GM19025 (cell line): ENCODE measurements around the gene OCIAD1.
"Not testable (repeated sequence)": the region's sequence is repeated elsewhere in the genome, so short reads cannot be mapped to it uniquely, and the experiment has no call there.

Experiments
- ATAC-seq: cut with Tn5 transposase; IDR thresholded peaks from one replicate; pipeline ENCODE4 v1.9.1; 2021; ENCODE audit warnings: mild to moderate bottlenecking, low read depth, moderate library complexity; ENCODE audit not compliant: unreplicated experiment

The OCIAD1 gene

DNA sequence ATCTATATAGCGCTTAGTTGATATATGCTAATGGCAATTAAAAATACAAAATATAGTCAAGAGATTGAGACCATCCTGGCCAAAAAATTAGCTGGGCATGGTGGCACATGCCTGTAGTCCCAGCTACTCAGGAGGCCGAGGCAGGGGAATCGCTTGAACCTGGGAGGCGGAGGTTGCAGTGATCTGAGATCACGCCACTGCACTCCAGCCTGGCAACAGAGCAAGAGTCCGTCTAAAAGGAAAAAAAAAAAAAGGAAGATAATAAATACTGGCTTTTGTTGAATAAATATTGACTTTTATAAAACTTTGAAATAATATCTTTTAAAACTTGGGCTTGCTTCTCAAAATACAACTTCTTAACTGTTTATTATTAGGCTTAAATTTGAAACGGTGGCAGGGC is 14.6 kb upstream of the OCIAD1 start:
- ATAC-seq = not testable (repeated sequence)

DNA sequence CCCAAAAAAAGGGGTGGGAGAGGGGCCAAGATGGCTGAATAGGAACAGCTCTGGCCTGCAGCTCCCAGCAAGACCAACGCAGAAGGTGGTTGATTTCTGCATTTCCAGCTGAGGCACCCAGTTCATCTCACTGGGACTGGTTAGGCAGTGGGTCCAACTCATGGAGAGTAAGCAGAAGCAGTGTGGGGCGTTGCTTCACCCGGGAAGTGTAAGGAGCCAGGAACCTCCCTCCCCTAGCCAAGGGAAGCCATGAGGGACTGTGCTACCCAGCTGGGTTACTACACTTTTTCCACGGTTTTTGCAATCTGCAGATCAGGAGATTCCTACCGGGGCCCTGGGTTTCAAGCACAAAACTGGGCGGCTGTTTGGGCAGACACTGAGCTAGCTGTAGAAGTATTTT is 13.9 kb upstream of the OCIAD1 start:
- no peak for ATAC-seq

DNA sequence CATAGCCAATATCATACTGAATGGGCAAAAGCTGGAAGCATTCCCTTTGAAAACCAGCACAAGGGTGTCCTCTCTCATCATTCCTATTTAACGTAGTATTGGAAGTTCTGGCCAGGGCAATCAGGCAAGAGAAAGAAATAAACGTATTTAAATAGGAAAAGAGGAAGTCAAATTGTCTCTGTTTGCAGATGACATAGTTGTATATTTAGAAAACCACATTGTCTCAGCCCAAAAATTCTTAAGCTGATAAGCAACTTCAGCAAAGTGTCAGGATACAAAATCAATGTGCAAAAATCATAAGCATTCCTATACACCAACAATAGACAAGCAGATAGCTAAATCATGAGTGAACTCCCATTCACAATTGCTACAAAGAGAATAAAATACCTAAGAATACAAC is 9.5 kb upstream of the OCIAD1 start:
- ATAC-seq = not testable (repeated sequence)

DNA sequence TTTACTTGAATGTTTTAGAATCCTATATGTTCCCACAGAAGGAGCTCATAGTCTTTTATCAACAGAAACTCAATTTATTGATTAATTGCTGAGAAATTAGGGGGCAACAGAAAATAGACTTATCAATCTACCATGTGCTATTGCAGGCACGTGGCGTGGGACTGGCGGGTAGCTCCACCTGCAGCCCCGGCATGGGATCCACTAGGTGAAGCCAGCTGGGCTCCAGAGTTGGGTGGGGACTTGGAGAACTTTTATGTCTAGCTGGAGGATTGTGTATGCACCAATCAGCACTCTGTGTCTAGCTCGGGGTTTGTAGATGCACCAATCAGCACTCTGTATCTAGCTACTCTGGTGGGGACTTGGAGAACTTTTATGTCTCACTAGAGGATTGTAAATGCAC is 3.3 kb upstream of the OCIAD1 start:
- ATAC-seq = no peak

DNA sequence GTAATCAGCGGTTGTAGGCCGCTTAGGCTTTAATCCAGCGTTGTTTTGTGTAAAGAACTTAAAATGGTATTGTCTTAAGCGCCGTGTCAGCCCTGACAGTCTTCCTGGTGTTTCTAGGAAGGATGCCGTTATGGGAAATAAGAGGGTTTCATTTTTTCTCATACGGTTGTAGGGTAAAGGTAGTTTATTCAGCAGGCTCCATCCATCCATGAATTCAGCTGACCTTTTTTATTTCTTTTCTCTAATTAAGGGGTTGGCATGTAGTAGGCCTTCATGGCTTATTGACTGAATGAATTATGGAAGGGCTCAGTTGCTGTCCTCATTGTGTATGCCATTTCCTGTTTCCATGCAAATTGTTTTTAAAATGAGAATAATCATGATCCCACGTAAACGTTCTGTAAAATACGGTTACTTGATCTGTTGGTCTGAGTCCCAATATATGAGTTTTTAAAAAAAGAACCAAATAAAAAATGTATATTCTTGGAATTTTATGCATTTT is 693 bp downstream of the OCIAD1 start:
- no peak for ATAC-seq

DNA sequence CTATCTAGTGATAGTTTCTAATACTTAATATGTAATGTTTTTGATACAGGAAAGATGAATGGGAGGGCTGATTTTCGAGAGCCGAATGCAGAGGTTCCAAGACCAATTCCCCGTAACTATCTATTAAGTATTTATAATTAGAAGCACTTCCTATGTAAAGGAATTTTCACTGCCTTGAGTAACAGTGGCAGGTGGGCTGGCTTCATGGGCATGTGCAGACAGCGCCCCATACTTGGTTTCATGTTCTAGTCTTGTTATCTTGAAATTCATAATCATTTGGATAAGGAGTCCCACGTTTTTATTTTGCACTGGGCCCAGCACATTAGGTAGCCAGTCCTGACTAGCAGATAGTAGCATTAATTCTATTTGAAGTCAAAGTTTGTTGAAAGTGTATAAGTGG is 1.7 kb downstream of the OCIAD1 start:
- no peak for ATAC-seq

DNA sequence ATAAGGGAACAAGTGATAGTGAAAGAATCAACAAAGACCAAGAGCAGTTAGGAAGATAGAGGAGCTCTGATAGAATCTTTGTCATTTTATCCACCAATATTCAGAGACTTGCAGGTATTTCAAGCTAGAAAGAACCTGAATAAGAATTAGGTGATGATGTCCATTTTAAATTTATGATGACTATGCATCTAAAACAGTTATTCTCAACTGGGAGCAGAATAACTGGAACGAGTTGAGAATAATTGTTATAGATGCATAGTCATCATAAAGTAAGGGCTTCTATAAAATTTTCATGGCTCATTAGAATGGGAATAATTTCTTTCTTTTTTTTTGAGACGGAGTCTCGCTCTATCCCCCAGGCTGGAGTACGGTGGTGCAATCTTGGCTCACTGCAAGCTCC is 5.8 kb downstream of the OCIAD1 start:
- no peak for ATAC-seq

DNA sequence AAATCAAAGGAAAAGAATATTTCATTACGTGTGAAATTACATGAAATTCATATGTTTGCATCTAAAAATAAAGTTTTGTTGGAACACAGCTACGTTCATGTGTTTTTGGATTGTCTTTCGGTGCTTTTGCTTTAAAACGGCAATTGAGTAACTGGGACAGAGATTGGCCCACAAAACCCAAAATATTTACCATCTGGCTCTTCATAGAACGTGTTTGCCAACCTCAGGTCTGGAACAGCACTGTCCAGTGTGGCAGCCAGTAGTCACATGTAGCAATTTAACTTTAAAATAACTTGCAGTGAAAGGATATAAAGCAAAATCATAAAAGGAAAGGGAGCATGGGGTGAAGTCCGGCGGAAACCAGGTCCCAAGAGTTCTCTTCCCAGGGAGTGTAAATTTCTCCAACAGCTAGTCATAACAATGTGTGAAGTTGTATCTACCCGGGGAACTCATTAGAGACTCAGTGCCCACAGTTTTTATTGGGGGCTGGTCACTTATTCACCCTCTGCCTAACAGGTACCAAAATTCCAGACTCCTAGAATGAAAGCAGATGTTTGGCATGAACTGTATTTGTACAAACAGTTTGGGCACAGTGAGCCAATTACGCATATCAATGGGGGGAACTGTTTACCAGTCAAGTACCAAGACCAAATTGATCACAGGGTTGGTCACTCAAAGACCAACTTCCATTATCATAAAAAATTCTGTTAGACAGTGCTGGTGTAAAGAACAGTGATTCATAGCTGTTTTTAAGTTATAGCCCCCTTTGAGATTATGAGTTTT is 10.3 kb downstream of the OCIAD1 start:
- ATAC-seq = no peak

DNA sequence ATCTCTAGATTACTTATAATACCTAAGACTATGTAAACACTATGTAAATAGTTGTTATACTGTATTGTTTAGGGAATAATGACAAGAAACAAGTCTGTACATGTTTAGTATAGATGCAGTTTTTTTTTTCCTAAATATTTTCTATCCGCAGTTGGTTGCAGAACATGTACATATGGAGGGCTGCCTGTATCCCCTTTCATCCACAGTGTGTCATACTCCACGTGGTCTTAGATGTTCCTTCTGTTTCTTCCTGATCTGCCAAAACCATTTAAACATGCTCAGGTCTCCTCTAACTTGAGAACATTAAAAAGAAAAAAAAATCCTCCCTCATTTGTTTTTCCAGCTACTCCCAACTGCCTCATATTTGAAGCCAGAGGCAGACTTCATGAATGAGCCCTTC is 14.0 kb downstream of the OCIAD1 start:
- no peak for ATAC-seq

DNA sequence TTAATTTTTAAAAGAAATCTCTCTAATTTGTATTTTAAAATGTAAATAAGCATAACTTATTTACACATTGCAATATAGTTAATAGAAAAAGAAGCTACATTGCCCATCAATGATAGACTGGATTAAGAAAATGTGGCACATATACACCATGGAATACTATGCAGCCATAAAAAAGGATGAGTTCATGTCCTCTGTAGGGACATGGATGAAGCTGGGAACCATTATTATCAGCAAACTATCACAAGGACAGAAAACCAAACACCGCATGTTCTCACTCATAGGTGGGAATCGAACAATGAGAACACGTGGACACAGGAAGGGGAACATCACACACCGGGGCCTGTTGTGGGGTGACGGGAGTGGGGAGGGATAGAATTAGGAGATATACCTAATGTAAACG is 17.9 kb downstream of the OCIAD1 start:
- not testable (repeated sequence) for ATAC-seq

DNA sequence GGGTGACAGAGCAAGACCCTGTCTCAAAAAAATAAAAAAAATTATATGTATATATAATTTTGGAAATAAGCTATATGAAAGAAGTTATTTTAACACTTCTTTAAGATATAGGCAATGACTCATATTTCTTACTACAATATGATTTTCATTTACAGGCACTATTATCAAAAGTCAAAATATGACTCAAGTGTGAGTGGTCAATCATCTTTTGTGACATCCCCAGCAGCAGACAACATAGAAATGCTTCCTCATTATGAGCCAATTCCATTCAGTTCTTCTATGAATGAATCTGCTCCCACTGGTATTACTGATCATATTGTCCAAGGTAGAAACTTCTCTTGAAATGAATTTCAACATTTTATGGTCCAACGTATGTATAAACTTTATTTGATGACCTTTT is 20.8 kb downstream of the OCIAD1 start:
- no peak for ATAC-seq

DNA sequence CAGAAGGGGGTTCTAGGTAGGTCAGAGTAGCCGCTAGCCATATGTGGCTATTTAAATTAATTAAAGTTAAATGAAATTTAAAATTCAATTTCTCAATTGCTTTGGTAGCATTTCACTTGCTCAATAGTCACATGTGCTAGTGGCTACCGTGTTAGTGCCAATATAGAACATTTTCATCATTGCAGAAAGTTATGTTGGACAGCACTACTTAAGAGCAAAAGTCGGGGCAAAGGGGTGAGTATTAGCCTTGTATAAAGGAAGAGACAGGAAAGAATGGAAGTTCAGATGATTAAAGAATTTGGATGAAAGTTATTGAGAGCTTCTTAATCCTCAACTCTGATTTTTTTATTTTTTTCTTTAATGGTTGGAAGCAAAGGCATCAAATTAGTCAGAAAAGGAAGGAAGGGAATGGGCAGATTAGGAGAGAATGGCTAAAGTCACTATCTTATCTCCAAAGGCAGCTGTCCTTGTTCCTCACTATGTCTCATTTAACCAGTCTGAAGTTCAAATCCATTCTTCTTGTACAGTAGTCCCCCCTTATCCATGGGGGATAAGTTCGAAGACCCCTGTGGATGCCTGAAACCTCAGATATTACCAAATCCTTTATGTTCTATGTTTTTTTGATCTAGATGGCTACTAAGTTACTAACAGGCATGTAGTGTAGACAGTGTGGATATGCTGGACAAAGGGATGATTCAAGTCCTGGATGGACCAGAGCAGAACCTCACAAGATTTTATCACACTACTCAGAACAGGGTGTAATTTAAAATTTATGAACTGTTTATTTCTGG is 22.9 kb downstream of the OCIAD1 start:
- no peak for ATAC-seq

DNA sequence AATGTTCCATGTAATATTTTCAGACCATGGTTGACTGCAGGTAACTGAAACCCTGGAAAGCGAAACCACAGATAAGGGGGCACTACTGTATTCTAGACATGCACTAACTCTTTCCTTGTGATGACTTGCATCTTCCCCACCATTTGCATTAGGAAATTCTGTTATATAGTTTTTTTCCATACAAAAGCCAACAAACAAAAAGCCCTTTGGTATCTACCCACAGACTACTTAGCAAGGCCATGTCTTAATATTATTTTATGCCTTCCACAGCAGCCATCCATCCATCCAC is 23.5 kb downstream of the OCIAD1 start:
- no peak for ATAC-seq

DNA sequence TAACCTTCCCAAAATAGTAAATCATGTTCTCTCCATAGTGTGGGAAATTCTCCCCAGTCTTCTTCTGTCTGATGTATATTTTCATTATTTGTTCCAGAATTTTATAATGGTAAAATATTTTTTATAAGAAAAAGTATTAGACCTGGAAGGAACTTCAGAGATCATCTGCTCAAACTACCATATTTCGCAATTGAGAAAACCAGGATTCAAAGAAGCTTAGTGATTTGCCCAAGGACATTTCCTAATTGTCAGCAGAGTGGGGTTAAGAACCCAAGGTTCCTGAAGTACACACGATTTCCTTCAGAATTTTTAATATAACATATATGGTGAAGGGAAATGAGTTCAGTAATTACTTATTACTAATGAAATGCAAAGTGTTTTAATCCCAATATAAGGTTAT is 24.1 kb downstream of the OCIAD1 start:
- ATAC-seq = no peak

DNA sequence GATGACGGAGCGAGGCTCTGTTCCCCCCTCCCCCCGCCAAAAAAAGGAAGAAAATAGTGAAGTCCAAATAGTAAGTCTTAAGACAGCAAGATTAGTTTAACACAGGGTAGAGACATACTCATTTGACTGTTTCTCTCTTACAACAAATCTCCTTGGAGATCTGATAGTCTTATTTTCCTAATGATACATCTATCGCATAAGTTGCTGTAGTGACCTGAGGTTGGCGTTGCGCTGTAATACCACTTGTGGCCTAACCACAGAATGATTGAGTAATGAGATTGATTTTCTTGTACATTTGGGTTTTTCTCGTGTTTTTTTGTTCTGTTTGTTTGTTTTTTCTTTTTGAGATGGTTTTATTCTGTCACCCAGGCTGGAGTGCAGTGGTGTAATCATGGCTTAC is 27.2 kb downstream of the OCIAD1 start:
- ATAC-seq = no peak

DNA sequence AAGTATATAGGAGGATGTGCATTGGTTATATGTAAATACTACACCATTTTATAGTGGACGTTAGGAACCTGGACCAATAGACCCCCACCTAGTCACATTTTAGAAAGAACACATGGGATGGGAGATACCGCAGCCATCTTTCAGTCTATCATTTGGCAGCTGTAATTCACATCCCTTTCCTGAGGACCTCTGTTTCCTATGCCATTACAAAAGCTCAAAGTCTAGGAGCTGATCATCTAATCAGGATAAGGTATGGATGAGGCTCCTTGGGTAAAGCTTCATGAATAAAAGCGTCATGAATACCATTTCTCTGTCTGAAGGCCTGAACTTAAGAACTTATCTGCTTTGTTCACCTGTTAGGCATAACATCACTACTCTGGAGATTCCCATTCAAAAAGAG is 31.1 kb downstream of the OCIAD1 start:
- ATAC-seq = no peak

DNA sequence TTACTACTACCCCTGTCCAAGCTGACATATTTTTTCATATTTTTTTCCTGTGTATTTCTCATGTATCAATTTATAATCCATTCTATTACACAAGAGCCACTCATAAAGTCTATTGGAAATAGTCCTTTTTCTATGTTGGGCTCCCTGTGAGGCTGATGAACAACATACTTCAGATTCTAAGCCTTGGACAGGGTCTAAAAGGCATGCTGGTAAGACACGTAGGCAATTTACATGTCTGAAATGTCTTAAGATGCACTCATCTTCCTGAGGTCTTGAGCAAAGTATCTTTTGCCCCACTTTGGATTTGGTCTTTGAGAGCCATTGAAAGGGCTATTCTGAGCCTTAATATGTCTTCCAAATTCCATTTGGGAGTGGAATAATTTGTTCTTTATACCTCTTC is 31.8 kb downstream of the OCIAD1 start:
- ATAC-seq = no peak

DNA sequence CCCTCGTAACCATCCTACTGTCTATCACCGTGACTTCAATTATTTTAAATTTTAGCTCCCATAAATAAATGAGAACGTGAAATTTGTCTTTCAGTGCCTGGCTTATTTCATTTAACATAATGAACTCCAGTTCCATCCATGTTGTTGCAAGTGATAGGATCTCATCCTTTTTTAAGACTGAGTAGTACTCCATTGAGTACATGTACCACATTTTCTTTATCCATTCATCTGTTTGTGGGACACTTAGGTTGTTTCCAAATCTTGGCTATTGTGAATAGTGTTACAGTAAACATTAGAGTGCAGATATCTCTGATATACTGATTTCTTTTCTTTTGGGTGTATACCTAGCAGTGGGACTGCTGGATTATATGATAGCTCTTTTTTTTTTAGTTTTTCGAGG is 32.8 kb downstream of the OCIAD1 start:
- ATAC-seq = no peak

DNA sequence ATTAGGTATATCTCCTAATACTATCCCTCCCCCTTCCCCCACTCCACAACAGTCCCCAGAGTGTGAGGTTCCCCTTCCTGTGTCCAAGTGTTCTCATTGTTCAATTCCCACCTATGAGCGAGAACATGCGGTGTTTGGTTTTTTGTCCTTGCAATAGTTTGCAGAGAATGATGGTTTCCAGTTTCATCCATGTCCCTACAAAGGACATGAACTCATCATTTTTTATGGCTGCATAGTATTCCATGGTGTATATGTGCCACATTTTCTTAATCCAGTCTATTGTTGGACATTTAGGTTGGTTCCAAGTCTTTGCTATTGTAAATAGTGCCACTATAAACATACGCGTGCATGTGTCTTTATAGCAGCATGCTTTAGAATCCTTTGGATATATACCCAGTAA is 33.8 kb downstream of the OCIAD1 start:
- ATAC-seq = not testable (repeated sequence)

DNA sequence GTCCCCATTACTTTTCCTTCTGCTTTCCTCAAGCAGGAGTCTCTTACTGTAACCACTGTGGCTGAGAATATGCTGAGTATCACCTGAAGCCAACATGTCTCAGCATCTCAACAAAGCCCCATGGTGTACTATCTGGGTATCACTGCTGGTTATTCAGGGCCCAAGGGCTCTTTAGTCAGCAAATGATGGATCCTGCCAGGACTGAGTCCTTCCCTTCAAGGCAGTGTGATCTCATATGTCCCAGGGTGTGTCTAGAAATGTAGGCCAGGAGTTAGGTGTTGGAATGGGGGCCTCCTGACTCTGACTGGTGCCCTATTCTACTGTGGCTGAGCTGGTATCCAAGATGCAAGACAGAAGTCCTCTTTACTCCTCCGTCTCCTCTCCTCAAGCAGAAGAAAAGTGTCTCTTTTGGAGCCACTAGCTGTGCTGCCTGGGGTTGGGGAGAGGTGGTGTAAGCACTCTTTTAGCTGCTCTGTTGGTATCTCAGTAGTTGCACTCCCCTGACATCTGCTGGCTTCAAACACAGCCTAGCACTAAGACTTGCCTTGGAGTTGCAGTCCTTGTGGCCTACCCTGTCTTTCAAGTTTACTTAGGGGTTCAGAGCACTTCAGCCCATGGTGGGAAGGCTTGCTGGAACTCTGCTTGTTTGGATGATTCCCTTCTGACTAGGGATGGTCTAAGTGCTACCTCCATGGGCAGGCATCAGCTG is 47.1 kb downstream of the OCIAD1 start:
- ATAC-seq = no peak
